Bone marrow (tissue), 2 donors: ENCODE data around the gene PLBD1.

Experiments
- DNase-seq, 2 donors: peaks; one replicate each; lab custom pipeline; 2025; lab: John Stamatoyannopoulos, UW

PLBD1 gene, protein sequence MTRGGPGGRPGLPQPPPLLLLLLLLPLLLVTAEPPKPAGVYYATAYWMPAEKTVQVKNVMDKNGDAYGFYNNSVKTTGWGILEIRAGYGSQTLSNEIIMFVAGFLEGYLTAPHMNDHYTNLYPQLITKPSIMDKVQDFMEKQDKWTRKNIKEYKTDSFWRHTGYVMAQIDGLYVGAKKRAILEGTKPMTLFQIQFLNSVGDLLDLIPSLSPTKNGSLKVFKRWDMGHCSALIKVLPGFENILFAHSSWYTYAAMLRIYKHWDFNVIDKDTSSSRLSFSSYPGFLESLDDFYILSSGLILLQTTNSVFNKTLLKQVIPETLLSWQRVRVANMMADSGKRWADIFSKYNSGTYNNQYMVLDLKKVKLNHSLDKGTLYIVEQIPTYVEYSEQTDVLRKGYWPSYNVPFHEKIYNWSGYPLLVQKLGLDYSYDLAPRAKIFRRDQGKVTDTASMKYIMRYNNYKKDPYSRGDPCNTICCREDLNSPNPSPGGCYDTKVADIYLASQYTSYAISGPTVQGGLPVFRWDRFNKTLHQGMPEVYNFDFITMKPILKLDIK

DNA sequence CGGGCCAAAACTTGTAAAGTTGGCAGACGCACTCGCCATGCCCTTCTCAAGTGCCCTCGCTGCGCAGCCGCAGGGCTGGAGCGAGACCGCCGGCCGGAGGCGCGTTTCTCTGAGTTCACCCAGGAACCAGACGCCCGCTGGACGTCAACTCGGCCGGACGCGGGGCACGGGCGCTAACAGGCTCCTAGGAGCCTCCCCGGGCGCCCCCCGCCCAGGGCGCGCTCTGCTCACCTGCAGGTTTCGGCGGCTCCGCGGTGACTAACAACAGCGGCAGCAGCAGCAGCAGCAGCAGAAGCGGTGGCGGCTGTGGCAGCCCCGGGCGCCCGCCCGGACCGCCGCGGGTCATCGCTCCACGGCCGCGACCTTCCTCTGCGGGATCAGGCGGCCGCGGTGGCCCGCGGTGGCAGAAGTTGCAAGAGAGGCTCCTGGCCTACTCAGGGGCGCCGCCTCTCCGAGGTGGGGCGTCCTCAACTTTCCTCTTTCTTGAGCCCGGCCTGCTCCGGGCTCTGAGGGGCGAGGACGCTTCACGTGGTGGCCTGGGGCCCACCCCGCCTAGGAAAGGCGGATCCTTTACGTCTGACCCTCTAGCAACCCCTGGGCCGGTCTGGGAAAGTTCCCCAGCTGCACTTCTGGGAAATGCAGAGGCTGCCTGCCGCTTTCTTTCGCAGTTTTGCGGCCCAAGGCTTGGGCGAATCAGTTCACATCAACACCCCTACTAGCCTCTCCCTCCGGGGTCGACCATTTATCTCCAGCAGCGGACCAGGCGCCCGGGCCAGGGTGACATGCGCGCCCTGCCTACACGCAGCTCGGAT is at the start of gene PLBD1:
TSS of gene PLBD1 (minus strand) at position 533 of the 812 bp plus-strand sequence. CDS start at position 346, 187 bp downstream.
- DNase-seq: peak in 1 of 2 donors; percentile 37

DNA sequence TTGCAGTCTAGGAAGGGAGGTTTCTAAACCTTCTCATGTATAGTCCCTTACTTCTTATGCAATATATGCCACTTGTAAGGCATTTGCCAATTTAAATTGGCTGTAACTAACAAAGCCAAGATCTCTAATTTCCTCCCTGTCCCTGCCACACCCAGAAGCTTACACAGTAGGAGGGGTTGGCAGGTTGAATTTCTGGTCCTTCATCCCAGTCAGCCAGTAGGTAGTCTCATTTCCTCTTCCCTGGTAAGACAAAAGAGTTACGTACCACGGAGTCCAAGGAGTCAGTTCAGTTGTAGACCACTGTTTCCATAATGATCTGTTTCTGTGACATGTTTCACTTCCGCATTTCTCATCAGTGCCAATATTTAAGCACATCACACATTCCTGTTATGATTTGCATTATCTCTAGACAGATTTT is 47.0 kb upstream of the PLBD1 start:
- no peak for DNase-seq

DNA sequence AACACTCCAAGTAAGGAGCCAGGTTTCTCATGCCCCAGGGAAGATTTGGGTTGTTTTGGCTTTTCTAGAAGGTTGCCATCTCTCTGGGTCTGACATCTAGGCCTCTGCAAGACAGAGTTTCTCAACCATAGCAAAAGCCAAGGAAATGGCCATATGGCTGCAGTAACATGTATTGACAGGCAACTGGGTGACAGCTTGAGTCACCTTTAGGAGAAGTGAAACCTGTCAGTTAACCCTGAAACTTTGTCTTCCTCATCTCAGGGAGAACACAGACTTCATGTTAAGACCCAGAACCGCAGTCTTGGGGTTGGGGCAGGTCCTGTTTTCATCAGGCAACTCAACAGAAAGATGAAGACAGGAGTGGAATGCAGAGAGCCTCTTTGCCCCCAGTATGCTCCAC is 46.0 kb upstream of the PLBD1 start:
- DNase-seq: no peak

DNA sequence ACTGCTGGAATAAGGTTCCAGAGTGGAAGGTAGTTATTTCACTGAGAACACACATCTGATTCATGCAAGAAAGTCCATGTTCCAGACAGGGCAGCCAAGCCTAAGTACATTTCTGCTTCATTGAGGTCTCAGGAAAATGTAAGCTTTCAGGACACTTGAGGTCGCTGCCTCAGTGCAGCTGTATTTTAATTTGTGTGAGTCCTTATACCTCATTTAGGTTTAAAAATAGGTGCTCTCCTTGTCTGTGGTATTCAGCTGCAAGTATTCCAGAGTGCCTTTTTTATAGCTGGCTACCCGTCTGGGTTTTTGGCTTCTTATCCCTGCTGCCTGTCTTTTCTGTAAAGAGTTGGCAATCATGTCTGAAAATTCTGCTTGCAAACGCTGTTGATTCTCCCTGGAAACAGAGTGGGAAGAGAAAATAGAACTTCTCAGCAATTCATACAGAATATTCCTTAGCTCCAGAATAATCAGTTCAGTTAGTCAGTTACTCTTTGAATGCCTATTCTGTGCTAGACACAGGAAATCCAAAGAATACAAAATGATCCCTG is 45.3 kb upstream of the PLBD1 start:
- DNase-seq: no peak

DNA sequence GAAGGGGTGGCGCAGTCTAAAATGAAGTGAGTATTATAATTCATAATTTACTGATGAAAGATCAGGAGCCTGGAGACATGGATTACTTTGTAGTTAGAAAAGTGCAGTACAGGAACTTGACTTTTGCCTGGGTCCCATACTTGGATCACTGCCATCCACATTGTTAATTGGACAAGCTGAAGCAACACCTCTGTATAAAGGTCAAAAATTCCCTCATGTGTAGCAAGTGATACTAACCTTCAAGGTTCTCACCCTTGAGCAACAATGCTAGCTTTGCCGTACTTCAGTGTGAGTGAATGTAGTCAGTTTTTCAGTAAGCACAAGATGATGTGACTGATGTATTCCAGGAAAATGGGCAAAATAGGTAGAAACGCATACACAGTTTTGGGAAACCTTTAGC is 44.6 kb upstream of the PLBD1 start:
- no peak for DNase-seq

- DNase-seq: no peak
Observed at GRCh38 chr12:14611640-14612203, 44.0 kb upstream of the PLBD1 start.

DNA sequence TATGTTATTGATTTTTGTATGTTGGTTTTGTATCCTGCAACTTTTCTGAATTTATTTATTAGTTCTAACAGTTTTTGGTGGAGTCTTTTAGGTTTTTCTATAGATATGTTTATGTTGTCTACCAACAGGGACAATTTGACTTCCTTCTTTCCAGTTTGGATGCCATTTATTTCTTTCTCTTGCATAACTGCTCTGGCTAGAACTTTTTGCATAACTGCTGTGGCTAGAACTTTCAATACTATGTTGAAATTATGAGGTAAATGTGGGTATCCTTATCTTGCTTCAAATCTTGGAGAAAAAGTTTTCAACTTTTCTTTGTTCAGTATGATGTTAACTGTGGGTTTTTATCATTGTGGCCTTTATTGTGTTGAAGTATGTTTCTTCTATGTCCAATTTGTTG is 39.9 kb upstream of the PLBD1 start:
- DNase-seq: no peak

- DNase-seq: no peak
Observed at GRCh38 chr12:14605401-14605989, 37.8 kb upstream of the PLBD1 start.

GRCh38 chr12:14601692-14602478 is 34.2 kb upstream of the PLBD1 start:
- no peak for DNase-seq

DNA sequence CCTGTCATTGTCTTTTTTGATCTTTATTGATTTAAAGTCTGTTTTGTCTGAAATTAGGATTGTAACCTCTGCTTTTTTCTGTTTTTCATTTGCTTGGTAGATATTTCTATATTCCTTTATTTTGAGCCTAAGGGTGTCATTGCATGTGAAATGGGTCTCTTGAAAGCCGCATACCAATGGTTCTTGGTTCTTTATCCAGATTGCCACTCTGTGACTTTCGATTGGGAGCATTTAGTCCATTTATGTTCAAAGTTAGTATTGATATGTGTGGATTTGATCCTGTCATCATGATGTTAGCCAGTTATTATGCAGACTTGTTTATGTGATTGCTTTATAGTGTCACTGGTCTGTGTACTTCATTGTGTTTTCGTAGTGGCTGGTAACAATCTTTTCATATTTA is 29.8 kb upstream of the PLBD1 start:
- no peak for DNase-seq

GRCh38 chr12:14591719-14592118 is 24.0 kb upstream of the PLBD1 start:
- DNase-seq: no peak

GRCh38 chr12:14589169-14590004 is 21.7 kb upstream of the PLBD1 start:
- no peak for DNase-seq

- no peak for DNase-seq
Observed at GRCh38 chr12:14588571-14588970, 20.9 kb upstream of the PLBD1 start.

DNA sequence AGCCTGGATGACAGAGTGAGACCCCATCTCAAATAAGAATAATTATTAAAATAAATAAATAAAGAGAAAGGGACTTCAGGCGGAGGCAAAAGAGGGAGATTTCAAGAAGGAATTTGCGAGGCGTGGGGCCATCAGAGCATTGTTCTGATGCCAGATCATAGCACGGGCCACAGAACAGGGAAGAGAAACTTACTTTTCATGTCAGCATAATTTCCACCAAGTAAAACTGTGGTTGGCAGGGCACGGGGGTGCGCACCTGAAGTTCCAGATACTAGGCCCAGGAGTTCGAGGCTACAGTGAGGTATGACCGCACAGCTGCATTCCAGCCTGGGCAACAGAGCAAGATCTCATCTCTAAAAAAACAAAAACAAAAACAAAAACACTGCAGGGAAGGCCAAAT is 11.0 kb upstream of the PLBD1 start:
- DNase-seq: no peak

GRCh38 chr12:14577344-14577743 is 9.7 kb upstream of the PLBD1 start:
- no peak for DNase-seq

- no peak for DNase-seq
Observed at GRCh38 chr12:14576896-14577295, 9.2 kb upstream of the PLBD1 start.

- no peak for DNase-seq
Observed at GRCh38 chr12:14575585-14575984, 7.9 kb upstream of the PLBD1 start.

- no peak for DNase-seq
Observed at GRCh38 chr12:14573118-14573517, 5.4 kb upstream of the PLBD1 start.

- no peak for DNase-seq
Observed at GRCh38 chr12:14572401-14572800, 4.7 kb upstream of the PLBD1 start.

GRCh38 chr12:14571779-14572178 is 4.1 kb upstream of the PLBD1 start:
- no peak for DNase-seq
